Measurements from ENCODE around the gene MED22.
"Not testable (repeated sequence)": the region's sequence is repeated elsewhere in the genome, so short reads cannot be mapped to it uniquely, and the experiment has no call there.

The MED22 gene

GRCh38 chr9:133301253-133302230 lies 46.4 kb downstream of the MED22 start:
- no peak for DNase-seq
- Mint-ChIP-seq H3K36me3 (ENCODE audit: low read depth) (no peaks in the 10 kb centered on the region), H3K27me3 (ENCODE audit: low read depth, poor library complexity) (peaks cover 40% of the 10 kb centered on the region), H3K27ac (no peak overlapping the region), H3K4me3 (no peak overlapping the region), H3K4me1 (no peaks in the 10 kb centered on the region), H3K9me3 (peaks cover 15% of the 10 kb centered on the region)
- TF ChIP-seq CTCF (IDR thresholded peaks at IDR 0.05): no peak

- DNase-seq; H3K36me3 Mint-ChIP-seq (ENCODE audit: low read depth); H3K4me3 Mint-ChIP-seq; H3K4me1 Mint-ChIP-seq; H3K27ac Mint-ChIP-seq: not testable (repeated sequence)
- Mint-ChIP-seq H3K27me3 (ENCODE audit: low read depth, poor library complexity) (peaks cover 40% of the 10 kb centered on the region), H3K9me3 (peaks cover 22% of the 10 kb centered on the region)
Measured at GRCh38 chr9:133299996-133300395, 47.9 kb downstream of the MED22 start.

- Mint-ChIP-seq H3K4me3 (no peak overlapping the region), H3K27ac (no peak overlapping the region), H3K9me3 (peaks cover 73% of the 10 kb centered on the region), H3K27me3 (ENCODE audit: low read depth, poor library complexity) (peaks cover 56% of the 10 kb centered on the region), H3K4me1 (no peaks in the 10 kb centered on the region), H3K36me3 (ENCODE audit: low read depth) (no peaks in the 10 kb centered on the region)
- no peak for DNase-seq
- TF ChIP-seq CTCF (IDR thresholded peaks at IDR 0.05): no peak
Measured at GRCh38 chr9:133294257-133294656, 53.7 kb downstream of the MED22 start.

- H3K27me3 Mint-ChIP-seq (ENCODE audit: low read depth, poor library complexity): peaks cover 40% of the 10 kb centered on the region
- peaks cover 90% of the 10 kb centered on the region for H3K9me3 Mint-ChIP-seq
- no peak for TF ChIP-seq CTCF (IDR thresholded peaks at IDR 0.05)
- DNase-seq: no peak
- no peaks in the 10 kb centered on the region for H3K36me3 Mint-ChIP-seq (ENCODE audit: low read depth)
- no peak overlapping the region for H3K4me3 Mint-ChIP-seq
- H3K27ac Mint-ChIP-seq: no peak overlapping the region
- no peaks in the 10 kb centered on the region for H3K4me1 Mint-ChIP-seq
Measured at GRCh38 chr9:133290751-133291302, 57.1 kb downstream of the MED22 start.

Data from nephron progenitor cell (in vitro differentiated cells).